G401.6 (cell line): ENCODE results near the gene GPR176.

ENCODE experiments used
- FAIRE-seq: peaks from 2 replicates; lab custom pipeline; 2012; peaks lifted over from hg19 to GRCh38; lab: Jason Lieb, UNC

GPR176 gene

GRCh38 chr15:39804026-39804425 is 116.0 kb downstream of the GPR176 start:
- FAIRE-seq: no peak

- no peak for FAIRE-seq
These were observed 117.0 kb downstream of the GPR176 start for GRCh38 chr15:39803016-39803415.

GRCh38 chr15:39801641-39802309 is 118.3 kb downstream of the GPR176 start:
- FAIRE-seq: no peak

GRCh38 chr15:39799552-39800011 is 120.5 kb downstream of the GPR176 start:
- FAIRE-seq: no peak

- FAIRE-seq: no peak
These were observed 121.7 kb downstream of the GPR176 start for GRCh38 chr15:39798382-39798781.

GRCh38 chr15:39797407-39797806 is 122.7 kb downstream of the GPR176 start:
- no peak for FAIRE-seq

- FAIRE-seq: no peak
These were observed 123.5 kb downstream of the GPR176 start for GRCh38 chr15:39796601-39797000.

- no peak for FAIRE-seq
These were observed 124.6 kb downstream of the GPR176 start for GRCh38 chr15:39795486-39795885.

- no peak for FAIRE-seq
These were observed 125.1 kb downstream of the GPR176 start for GRCh38 chr15:39794954-39795353.

GRCh38 chr15:39793923-39794322 is 126.1 kb downstream of the GPR176 start:
- FAIRE-seq: no peak

- no peak for FAIRE-seq
These were observed 127.2 kb downstream of the GPR176 start for GRCh38 chr15:39792844-39793335.

GRCh38 chr15:39792025-39792843 is 127.8 kb downstream of the GPR176 start:
- FAIRE-seq: no peak

GRCh38 chr15:39789736-39790135 is 130.3 kb downstream of the GPR176 start:
- no peak for FAIRE-seq

GRCh38 chr15:39788800-39789565 is 131.1 kb downstream of the GPR176 start:
- FAIRE-seq: no peak

GRCh38 chr15:39788108-39788507 is 132.0 kb downstream of the GPR176 start:
- FAIRE-seq: no peak

GRCh38 chr15:39787479-39787878 is 132.6 kb downstream of the GPR176 start:
- no peak for FAIRE-seq

GRCh38 chr15:39786447-39787056 is 133.5 kb downstream of the GPR176 start:
- FAIRE-seq: peak; percentile 87

GRCh38 chr15:39785841-39786240 is 134.2 kb downstream of the GPR176 start:
- no peak for FAIRE-seq

GRCh38 chr15:39785139-39785538 is 134.9 kb downstream of the GPR176 start:
- no peak for FAIRE-seq

GRCh38 chr15:39784638-39785037 is 135.4 kb downstream of the GPR176 start:
- FAIRE-seq: no peak

GRCh38 chr15:39784125-39784524 is 135.9 kb downstream of the GPR176 start:
- FAIRE-seq: no peak

GRCh38 chr15:39783244-39783820 is 136.7 kb downstream of the GPR176 start:
- no peak for FAIRE-seq
